Islet precursor cell (in vitro differentiated cells): Measurements from ENCODE around the gene MTFR2.
A peak's percentile ranks its signal among the peaks of the same experiment; 100 is the strongest.
"Not testable (repeated sequence)": the region's sequence is repeated elsewhere in the genome, so short reads cannot be mapped to it uniquely, and the experiment has no call there.

Experiments used
- DNase-seq: peaks from one replicate; pipeline ENCODE4 v3.0.0-alpha.2; 2018

MTFR2 gene

GRCh38 chr6:136232701-136233100 is 17.4 kb downstream of the MTFR2 start:
- DNase-seq, result no peak

GRCh38 chr6:136230219-136230853 is 19.8 kb downstream of the MTFR2 start:
- DNase-seq, result no peak

- no peak for DNase-seq
These were observed 21.3 kb downstream of the MTFR2 start for GRCh38 chr6:136228814-136229213.

GRCh38 chr6:136226674-136227377 is 23.3 kb downstream of the MTFR2 start:
- DNase-seq, result no peak

- DNase-seq, result no peak
These were observed 24.0 kb downstream of the MTFR2 start for GRCh38 chr6:136226027-136226673.

- DNase-seq, result no peak
These were observed 24.6 kb downstream of the MTFR2 start for GRCh38 chr6:136225496-136225895.

- DNase-seq, result not testable (repeated sequence)
These were observed 25.1 kb downstream of the MTFR2 start for GRCh38 chr6:136224974-136225373.

- no peak for DNase-seq
These were observed 33.4 kb downstream of the MTFR2 start for GRCh38 chr6:136216503-136217401.

GRCh38 chr6:136213853-136214252 is 36.3 kb downstream of the MTFR2 start:
- no peak for DNase-seq

- no peak for DNase-seq
These were observed 37.0 kb downstream of the MTFR2 start for GRCh38 chr6:136213012-136213539.

GRCh38 chr6:136212608-136213007 is 37.5 kb downstream of the MTFR2 start:
- DNase-seq, result no peak

GRCh38 chr6:136210398-136211165 is 39.5 kb downstream of the MTFR2 start:
- no peak for DNase-seq

GRCh38 chr6:136209496-136209895 is 40.6 kb downstream of the MTFR2 start:
- no peak for DNase-seq

GRCh38 chr6:136208783-136209182 is 41.3 kb downstream of the MTFR2 start:
- no peak for DNase-seq

GRCh38 chr6:136201732-136202131 is 48.4 kb downstream of the MTFR2 start:
- DNase-seq, result no peak

- DNase-seq, result no peak
These were observed 57.2 kb downstream of the MTFR2 start for GRCh38 chr6:136192902-136193301.

- DNase-seq, result no peak
These were observed 58.4 kb downstream of the MTFR2 start for GRCh38 chr6:136191606-136192312.

GRCh38 chr6:136189104-136189503 is 61.0 kb downstream of the MTFR2 start:
- DNase-seq, result peak; percentile 59

- no peak for DNase-seq
These were observed 61.6 kb downstream of the MTFR2 start for GRCh38 chr6:136188486-136188885.

- DNase-seq, result no peak
These were observed 63.7 kb downstream of the MTFR2 start for GRCh38 chr6:136186363-136186762.

- no peak for DNase-seq
These were observed 65.4 kb downstream of the MTFR2 start for GRCh38 chr6:136184738-136185137.
